Astrocyte of the hippocampus (primary cell): Measurements from ENCODE around the gene MPP1.

ENCODE experiments used
- DNase-seq: peaks from one replicate; pipeline ENCODE4 v3.0.0; 2011; ENCODE audit warnings: low read depth, low spot score

Gene MPP1

DNA sequence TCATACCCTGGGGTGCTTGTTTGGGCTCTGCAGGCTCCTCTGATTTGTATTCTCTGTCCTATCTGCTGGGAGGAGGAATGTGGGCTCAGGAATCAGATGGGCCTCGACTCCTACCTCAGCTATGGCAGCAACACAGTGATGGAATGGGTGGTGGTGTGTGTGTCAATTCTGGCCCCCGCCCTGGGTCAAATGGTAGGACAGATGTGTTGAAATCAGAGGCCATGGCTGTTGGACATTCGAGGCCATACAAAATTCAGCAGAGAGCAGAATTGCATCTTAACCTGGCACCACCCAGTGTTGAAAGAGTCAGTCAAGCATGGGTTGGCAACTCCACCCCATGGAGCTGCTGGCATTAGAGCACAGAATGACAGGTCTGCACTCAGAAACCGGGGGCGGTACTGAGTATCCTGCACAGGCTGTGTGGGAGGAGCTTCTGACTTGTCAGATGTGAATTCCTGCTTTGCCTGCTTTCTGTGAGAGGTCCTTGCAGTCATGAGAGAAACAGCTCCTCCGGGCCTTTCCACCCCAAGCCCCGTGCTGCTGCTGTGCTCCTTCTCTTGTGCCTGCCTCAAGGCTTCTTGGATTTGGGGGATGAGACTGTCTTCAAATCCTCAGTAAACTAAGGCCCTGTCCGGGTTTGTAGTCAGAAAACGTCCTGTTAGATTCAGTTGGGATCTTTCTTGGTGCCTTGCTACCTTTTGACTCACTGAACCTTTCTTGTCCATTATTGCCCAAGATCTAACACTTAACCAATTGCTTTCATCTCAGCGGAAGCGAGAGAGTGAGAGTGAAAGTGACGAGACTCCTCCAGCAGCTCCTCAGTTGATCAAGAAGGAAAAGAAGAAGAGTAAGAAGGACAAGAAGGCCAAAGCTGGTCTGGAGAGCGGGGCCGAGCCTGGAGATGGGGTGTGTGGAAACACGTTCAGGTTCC lies 29.6 kb downstream of the MPP1 start:
- DNase-seq = no peak

DNA sequence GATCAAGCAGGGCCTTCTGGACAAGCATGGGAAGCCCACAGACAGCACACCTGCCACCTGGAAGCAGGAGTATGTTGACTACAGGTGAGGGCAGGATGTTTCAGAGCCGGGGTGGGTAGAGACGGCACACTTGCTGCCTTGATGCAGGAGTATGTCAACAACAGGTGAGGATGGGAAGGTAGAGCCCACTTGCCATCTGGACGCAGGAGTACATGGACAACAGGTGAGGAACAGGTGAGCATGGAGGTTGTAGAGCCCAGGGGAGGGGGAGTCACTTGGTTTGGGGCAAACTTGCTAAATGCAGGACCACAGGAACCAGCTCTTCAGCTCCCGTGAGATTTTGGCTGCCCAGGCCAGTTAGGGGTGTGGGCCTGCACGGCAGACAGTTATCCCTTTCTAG lies 30.7 kb downstream of the MPP1 start:
- DNase-seq = no peak

DNA sequence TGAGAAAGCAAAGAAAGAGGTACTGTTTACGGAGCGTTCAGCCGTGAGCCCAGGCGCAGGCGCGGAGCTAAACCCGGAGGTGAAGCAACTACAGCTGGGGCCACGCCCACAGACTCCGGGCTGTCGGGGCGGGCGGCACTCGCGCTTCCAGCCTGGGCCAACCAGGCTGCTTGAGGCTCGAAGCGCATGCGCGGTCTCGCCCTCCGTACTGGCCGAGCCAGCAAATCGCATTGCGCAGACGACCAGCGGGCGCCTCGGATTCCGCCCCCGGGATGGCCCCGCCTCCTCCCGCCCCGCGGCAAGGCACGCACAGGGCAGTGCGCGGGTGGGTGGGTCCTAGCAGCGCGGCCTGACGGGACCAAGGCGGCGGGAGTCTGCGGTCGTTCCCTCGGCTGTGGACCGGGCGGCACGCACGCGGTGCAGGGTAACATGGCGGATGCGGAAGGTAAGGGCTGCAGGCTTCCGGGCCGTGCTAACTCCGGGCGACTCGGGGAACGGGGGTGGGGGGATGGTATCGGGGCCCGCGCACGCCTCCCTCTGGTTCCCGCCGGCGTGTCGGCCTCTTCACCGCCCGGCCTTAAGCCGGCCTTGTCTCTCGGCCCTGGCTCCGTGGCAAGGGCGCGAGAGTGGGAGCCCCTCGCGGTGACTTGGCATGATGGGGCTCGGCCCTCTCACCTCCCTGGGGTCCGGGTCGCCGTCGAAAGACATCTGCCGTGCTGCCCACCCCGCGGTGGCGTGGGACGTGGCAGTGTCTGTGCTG lies 42.6 kb downstream of the MPP1 start, which contains the start of gene DKC1:
Gene DKC1, plus strand, starts transcription at position 328 of the 760 bp plus-strand sequence. Its CDS starts 102 bp downstream, at position 430.
- peak; percentile 98 for DNase-seq

DNA sequence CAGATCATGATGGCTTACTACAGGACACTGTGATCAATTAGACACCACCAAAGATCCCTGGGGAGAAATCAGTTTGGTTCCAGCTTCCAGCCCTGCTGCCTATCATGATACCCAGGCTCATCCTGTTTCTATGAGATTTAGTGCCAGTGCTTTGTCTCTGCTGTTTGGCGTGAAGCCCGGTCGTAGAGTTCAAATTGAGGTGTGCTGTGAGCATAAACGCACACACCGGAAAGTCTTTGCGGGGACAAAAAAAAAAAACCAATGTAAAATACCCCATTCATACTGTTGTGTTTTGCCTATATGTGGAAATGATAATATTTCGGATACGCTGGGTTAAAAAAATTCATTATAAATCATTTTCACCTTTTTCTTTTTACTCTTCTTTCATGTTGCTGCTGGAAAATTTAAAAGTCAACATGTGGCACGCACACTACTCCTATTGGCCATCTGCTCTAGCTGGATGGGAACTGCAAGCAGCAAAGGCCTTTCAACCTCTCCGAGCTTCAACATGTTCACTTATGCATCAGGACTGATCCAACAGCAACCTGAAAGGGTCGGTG lies 43.2 kb downstream of the MPP1 start:
- DNase-seq = peak; percentile 20

DNA sequence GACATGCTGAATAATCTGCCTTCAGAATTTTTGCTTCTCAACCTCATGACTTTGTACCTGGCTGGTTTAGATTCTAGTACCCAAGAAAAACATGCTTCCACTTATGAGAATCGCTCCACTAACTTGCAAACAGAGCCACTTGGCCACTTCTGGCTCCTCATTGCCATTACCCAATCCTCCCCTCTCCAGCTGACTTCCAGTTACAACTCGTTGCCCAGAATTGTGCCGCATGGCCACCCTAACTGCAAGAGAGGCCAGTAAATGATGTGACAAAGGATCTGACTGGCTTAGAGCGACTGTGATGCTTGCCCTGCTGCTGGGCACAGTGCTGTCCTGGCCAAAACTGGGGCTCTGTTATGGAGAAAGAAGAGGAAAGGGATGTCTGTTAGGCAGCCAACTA lies 46.6 kb downstream of the MPP1 start:
- no peak for DNase-seq

DNA sequence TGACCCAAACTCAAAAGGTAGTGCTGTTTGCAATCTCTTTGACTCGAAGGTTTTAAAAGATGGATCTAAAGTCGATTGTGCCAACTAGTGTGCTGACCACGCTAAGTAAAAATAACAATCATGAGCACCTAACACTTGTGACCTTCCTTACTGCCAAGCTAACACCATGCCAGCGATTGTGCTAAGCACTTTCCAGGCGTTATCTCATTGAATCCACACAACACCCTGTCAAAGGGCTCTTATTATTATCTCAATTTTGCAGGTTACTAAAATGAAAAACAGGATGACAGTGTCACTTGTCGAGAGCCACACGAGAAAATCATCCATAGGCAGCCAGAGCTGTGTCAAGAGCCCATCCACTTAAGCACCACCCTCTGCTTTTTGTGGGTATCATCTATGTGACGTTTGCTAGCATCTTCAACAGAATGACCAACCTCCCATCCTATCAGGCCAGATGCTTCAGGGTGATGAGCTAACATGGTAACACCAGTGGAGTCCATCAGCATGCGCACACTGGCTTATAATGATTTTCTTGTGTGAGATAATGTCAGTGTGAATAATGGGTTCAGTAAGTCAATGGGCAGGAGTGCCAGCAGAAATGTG lies 53.5 kb downstream of the MPP1 start:
- DNase-seq = no peak

DNA sequence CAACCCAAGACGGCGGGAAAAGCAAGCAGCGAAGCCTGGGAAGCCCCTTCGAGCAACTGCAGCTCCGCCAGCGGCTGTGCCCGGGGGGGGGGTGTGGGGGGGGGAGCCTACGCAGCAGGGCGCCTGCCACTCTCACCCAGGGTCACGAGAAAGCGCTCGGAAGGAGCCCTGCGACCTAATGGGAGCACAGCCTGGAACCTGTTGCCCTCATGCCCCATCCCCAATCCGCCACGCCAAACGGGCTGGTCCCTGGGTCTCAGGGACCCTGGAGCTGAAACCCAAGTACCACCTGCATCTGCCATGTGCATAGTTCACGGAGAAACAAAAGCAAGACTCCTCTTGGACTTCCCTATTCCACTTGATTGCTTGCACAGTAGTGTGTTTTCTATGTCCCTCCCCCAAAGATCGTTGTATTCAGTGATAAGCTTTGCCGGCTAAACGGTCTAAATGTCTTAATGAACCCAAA lies 54.0 kb downstream of the MPP1 start:
- no peak for DNase-seq

DNA sequence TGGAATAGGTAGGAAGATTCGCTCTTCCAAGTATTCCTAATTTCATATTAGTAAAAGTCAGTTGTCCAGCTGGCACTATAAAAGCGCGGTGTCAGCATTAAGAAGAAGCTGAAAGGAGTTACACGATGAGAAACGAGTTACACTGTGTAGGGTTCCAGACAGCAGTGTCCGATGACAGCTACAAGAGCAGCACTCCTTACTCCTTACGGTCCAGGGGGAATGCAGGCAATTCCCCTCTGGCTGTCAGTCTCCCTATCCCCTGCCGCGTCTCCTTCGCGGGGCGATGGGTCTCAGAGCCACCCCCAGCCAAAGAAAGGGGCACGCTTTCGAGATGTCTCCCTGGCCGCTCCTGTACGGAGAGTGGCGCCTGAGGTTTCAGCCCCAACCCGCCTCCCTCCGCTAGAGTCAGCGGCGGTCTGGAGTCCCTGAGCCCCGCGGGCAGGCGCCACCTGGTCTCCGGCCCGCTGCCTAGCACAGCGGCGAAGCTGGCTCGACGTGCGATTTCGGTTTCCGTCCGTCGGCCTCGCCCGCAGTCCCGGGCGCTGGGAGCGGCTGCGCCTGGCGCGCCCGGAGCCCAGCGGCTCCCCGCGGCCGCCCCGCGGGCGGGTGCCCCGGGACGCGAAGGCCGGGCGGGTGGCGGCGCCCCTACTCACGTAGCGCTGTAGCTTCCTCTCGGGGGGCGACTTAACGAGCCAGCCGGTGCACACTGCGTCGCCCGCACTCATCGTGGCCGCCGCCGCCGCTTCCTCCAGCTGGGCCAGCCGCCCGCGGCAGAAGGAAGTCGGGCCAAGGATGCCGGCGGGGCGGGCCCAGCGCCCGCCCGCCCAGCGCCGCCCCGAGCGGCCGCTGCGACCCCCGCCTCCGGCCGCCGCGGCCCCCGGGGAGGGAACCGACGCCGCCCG lies 54.7 kb downstream of the MPP1 start, which contains the start of gene GAB3:
Gene GAB3, minus strand, starts transcription at position 777 of the 902 bp plus-strand sequence. Its CDS starts 52 bp downstream, at position 725.
- peak; percentile 58 for DNase-seq

DNA sequence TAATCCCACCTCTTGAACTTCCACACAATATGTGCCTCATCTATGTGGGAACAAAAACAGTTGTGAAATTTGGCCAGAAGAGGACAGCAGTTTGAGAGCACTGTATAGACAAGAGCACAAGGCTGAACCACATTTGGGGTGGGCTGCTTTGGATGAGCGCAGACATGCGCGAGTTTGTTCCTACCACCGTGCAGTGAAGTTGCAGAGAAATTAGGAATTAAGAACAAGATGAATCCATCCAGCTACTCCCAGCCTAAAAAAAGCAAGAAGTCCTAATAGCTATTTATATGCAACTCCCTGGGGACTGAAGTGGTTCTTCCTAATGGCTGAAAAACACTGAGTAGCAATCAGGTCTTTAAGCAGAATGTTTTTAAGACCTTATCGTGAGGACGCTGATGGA lies 55.4 kb downstream of the MPP1 start:
- no peak for DNase-seq

DNA sequence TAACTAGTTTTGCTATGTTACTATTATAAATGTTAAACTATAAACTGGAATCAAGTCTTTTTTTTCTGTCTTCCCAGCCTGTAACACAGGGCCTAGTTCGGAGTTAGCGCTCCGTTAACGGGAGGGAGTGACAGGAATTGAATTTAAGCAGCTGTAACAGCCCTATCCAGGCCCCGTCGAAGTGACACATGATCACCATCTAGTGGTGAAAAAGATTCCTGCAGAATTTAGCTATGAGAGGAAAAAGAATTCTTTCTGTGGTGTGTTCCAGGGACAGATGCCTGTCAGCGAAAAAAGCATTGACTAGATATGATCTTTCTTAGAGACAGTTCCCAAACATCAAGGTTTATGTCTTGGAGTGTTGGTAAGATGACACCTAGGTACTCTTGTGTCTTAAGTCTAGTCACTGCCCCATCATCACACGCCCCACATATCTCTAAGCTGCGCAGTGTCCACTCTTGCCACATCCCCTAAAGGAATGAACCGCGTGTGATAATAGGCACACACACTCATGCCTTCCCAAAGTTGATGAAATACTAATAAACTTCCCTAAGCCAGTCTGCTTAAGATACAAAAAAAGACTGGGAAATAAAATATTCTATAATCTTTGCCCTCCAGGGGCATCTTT lies 56.5 kb downstream of the MPP1 start:
- peak; percentile 72 for DNase-seq

DNA sequence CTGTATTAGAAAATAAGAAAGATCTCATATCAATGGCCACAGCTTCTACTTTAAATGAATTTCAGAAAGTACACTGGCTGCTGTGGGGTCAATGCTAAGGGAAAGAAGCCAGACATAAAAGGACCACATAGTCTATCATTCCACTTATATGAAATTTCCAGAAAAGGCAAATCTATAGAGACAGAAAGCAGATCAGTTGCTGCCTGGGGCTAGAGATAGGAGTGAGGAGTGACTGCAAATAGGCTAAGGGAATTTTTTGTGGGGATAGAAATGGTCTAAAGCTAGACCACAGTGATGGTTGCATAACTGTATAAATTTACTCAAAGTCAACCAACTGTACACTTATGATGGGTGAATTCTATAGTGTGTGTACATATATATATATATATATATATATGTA lies 62.7 kb downstream of the MPP1 start:
- DNase-seq = no peak

DNA sequence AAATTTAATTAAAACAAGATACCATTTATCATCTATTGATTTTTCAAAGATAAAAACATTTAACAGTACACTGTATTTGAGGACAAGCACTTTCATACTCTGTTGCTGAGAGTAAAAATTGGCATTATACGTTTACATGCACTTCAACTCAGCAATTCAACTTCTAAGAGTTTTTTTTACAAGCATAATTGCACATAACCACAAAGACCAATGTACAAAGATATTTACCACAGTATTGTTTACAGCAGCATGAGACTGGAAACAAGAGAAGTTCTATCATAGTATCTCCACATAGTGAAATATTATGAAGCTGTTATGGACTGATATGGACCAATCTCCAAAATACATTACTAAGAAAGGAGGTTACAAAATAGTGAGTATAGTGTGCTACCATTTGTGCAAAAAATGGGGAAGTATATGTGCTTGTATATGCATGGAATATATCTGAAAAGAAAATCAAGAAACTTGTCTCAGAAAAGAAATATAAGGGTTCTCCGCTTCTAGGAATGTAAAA lies 65.3 kb downstream of the MPP1 start:
- DNase-seq = no peak

DNA sequence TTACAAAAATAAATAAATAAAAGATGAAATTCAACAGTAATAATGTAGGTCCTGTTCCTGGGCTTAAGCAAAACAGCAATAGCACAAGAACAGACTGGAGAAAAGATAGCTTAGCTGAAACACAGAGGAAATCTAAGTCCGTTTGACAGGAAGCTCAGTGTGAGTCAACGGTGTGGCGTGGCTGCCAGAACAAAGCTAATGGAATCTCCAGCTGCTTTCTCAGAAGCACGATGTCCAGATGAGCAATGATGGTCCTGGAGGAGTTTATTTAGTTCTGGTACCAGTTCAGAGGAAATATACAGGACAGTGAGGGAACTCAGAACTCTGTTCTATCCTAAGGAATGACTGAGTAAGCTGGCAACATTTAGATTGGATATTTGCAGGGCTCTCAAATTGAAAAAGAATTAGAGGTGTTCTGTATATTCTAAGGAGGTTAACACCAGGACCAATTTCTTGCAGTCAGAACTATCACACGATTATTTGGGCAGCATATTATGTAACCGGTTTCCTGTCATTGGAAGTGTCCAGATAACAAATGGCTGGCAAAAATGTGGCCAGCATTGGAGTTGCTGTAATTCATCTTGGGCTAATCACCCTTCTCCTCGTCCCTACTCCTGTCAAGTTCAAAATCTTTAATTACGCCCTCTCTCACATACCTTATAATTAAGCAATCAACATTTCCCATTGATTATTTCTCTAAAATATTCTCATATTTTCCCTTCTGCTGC lies 67.1 kb downstream of the MPP1 start:
- peak; percentile 60 for DNase-seq

DNA sequence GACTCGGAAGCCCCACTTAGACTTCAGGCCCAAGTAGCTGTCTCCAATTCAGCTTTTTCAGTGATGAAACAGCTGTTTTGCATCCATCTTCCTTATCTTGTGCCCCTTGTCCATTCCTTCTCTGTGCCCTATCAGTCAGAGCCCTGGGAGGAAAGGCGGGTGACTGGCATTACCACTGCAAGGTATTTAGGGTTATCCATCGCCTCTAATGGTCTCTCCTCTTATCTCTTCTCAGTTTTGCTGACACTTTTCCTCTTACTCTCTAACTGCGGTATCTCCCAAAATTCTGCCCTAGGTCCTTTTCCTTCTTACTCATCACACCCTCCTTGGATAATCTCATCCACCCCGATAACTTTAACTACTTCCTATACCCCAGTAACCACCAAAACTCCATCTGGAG lies 68.1 kb downstream of the MPP1 start:
- DNase-seq = no peak

DNA sequence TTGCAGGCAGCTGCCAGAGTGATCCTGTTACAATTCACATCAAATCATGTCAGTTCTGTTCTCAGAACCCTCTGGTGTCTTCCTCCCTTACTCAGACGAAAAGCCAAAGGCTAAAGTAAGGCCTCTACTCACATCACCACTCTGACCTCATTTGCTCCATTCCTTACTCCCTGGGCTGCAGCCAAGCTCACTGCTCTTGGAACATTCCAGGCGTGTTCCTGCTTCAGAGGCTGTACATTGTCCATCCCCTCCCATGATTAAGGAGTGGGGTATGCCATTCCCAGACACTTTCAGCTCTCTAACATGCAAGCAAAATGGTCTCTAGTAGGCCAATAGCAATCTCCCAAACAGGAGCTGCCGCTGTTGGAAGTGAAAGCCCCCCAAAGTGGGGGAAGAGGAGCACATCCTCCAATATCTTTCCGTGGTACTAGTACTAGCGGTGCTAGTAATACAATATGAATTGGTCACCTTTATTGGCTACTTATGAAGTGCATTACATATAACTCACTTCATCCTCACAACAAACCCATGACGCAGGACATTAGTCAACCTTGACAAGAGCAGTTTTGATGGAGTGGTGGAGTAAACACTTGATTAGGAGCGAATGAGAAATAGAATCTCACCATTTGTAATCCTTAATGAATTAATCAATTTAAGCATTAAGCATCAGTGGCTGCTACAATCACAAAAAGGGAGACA lies 69.4 kb downstream of the MPP1 start:
- peak; percentile 90 for DNase-seq

DNA sequence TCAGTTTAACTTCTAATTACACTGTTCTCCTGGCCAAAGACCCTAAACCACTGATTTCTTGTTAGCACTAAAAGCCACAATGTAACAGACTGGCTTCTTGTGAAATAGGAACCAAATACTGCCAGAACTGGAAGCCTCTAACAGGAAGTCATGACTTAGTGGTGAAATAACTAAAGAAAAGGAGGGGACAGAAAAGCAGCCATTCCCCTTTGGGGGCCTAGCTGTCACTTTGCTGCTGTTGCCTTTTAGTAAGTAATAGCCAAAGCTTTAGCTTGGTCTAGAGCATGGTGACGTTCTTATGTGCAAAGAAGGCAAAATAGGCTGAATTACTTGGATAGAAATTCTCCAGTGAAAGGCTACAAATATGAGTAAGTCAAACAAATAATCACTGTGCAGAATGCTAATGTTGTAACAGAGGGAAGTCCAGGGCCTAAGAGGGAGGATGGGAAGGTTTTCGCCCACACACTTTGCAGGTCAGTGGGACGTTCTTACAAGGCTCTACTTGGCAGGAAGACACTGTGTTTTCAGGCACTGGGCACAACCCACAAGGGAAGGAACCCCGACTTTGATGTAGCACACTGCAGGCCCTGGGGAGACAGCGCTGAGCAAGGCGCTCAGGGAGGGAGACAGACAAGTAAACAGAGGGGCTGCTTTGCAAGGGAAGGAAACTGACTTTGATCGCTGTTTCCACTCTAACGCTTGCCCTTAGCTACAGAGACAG lies 71.1 kb downstream of the MPP1 start:
- DNase-seq = peak; percentile 48

DNA sequence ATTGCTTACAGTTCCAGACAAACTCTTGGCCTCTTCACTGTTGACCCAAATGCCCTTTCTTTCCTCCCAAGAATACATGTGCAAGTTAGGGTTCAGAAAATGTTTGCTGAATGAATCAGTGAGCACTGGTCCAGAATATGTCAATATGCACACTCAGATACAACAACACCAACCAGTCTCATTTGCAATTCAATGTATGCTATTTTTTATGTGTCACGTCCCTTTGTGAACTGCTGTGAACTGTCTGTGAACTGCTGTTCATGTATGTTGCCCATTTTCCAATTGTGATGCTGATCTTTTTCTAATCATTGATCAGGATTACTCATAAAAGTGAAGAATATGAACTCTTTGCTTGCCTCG lies 72.2 kb downstream of the MPP1 start:
- DNase-seq = peak; percentile 34
